ENCODE data around the gene RASGEF1C. TPM values are rescaled to one million over a fixed set of nuclear protein-coding genes. Genes with fewer than 3 reads are reported as not detected.

Gene RASGEF1C
- polyA plus RNA-seq, 3 donors: not detected

GRCh38 chr5:180114304-180115003 lies 94.6 kb downstream of the RASGEF1C start:
- Mint-ChIP-seq H3K4me3 (no peak overlapping the region), H3K36me3 (no peaks in the 10 kb centered on the region), H3K4me1 (peaks cover 6% of the 10 kb centered on the region), H3K9me3 (no peaks in the 10 kb centered on the region), H3K27me3 (ENCODE audit: low read depth in 3 of 3) (peaks cover 0 to 2% (median 0%) of the 10 kb centered on the region in 3 donors), H3K27ac (no peak overlapping the region)
- Histone ChIP-seq H3K27me3 (ENCODE audit: control insufficient read depth in 2 of 2, insufficient read depth in 2 of 2, low read length in 2 of 2) (no peaks in the 10 kb centered on the region), H4K20me1 (ENCODE audit: insufficient read depth, low read length) (no peaks in the 10 kb centered on the region), H3K9me3 (replicated peaks in 1 of 2; ENCODE audit: control insufficient read depth in 1 of 2, insufficient read depth in 1 of 2, low read length in 2 of 2) (no peaks in the 10 kb centered on the region), H3K79me2 (ENCODE audit: insufficient read depth, low read length) (no peaks in the 10 kb centered on the region), H3K4me1 (ENCODE audit: control insufficient read depth in 1 of 2, insufficient read depth in 2 of 2, low read length in 2 of 2) (no peaks in the 10 kb centered on the region), H3K4me3 (replicated peaks in 1 of 3; ENCODE audit: low read depth in 2 of 3, low read length in 3 of 3) (no peak overlapping the region), H3K4me2 (replicated peaks; ENCODE audit: extremely low read depth, low read length, poor library complexity, severe bottlenecking) (no peak overlapping the region), H3K36me3 (replicated peaks in 1 of 2; ENCODE audit: control insufficient read depth in 1 of 2, insufficient read depth in 2 of 2, low read length in 2 of 2) (no peaks in the 10 kb centered on the region), H2AFZ (ENCODE audit: insufficient read depth, low read depth, low read length, poor library complexity, severe bottlenecking) (no peak overlapping the region), H3K27ac (ENCODE audit: low read depth in 1 of 2, low read length in 2 of 2) (no peak overlapping the region), H3K9ac (ENCODE audit: insufficient read depth, low read length, poor library complexity, severe bottlenecking) (no peak overlapping the region)
- intact Hi-C loops (cut with micrococcal nuclease): no loop called here
- WGBS (ENCODE audit: insufficient coverage): 92% methylated on average over 17 of the region's 23 CpGs
- DNase-seq: no peak
- TF ChIP-seq, protein P1, sequence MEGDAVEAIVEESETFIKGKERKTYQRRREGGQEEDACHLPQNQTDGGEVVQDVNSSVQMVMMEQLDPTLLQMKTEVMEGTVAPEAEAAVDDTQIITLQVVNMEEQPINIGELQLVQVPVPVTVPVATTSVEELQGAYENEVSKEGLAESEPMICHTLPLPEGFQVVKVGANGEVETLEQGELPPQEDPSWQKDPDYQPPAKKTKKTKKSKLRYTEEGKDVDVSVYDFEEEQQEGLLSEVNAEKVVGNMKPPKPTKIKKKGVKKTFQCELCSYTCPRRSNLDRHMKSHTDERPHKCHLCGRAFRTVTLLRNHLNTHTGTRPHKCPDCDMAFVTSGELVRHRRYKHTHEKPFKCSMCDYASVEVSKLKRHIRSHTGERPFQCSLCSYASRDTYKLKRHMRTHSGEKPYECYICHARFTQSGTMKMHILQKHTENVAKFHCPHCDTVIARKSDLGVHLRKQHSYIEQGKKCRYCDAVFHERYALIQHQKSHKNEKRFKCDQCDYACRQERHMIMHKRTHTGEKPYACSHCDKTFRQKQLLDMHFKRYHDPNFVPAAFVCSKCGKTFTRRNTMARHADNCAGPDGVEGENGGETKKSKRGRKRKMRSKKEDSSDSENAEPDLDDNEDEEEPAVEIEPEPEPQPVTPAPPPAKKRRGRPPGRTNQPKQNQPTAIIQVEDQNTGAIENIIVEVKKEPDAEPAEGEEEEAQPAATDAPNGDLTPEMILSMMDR (IDR thresholded peaks at IDR 0.05): no peak

DNA sequence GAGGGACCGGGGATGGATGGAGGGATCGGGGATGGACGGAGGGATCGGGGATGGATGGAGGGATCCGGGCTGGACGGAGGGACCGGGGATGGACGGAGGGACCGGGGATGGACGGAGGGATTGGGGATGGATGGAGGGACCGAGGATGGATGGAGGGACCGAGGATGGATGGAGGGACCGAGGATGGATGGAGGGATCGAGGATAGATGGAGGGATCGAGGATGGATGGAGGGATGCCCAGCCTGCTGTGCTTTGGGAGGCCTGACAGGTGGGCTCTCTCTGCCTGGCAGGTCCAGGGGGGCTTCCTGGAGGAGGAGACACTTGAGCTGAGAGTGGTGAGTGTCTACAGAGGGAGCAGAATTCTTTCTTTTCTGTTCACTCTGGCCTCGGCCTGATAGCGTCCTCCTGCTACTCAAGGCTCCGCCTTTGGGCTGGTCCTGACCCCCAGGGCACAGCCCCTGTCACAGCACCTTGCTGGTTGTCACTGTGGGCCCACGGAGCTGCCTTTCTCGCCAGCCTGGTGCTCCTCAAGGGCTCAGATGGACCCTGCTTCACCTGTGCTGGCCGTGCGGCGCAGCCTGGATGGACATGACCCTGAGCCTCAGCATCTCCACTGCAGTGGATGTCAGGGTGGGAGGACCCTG lies 95.2 kb downstream of the RASGEF1C start:
- no peak overlapping the region for H3K27ac Mint-ChIP-seq
- no peak overlapping the region for H3K27ac ChIP-seq (ENCODE audit: low read depth in 1 of 2, low read length in 2 of 2)

More for the DNA sequence above, 95.2 kb downstream of the RASGEF1C start:
- H3K4me1 Mint-ChIP-seq: peaks cover 6% of the 10 kb centered on the region
- no peaks in the 10 kb centered on the region for H3K9me3 Mint-ChIP-seq
- 97% methylated on average over 23 of the region's 23 CpGs for WGBS (ENCODE audit: insufficient coverage)
- Histone ChIP-seq H3K27me3 (ENCODE audit: control insufficient read depth in 2 of 2, insufficient read depth in 2 of 2, low read length in 2 of 2) (no peaks in the 10 kb centered on the region), H3K4me1 (ENCODE audit: control insufficient read depth in 1 of 2, insufficient read depth in 2 of 2, low read length in 2 of 2) (no peaks in the 10 kb centered on the region), H2AFZ (ENCODE audit: insufficient read depth, low read depth, low read length, poor library complexity, severe bottlenecking) (no peak overlapping the region), H4K20me1 (ENCODE audit: insufficient read depth, low read length) (no peaks in the 10 kb centered on the region), H3K4me2 (replicated peaks; ENCODE audit: extremely low read depth, low read length, poor library complexity, severe bottlenecking) (no peak overlapping the region), H3K9ac (ENCODE audit: insufficient read depth, low read length, poor library complexity, severe bottlenecking) (no peak overlapping the region), H3K9me3 (replicated peaks in 1 of 2; ENCODE audit: control insufficient read depth in 1 of 2, insufficient read depth in 1 of 2, low read length in 2 of 2) (no peaks in the 10 kb centered on the region), H3K4me3 (replicated peaks in 1 of 3; ENCODE audit: low read depth in 2 of 3, low read length in 3 of 3) (no peak overlapping the region), H3K36me3 (replicated peaks in 1 of 2; ENCODE audit: control insufficient read depth in 1 of 2, insufficient read depth in 2 of 2, low read length in 2 of 2) (no peaks in the 10 kb centered on the region), H3K79me2 (ENCODE audit: insufficient read depth, low read length) (no peaks in the 10 kb centered on the region)
- TF ChIP-seq, protein P1 (IDR thresholded peaks at IDR 0.05): no peak
- intact Hi-C loops (cut with micrococcal nuclease): no loop called here
- H3K4me3 Mint-ChIP-seq: no peak overlapping the region
- H3K36me3 Mint-ChIP-seq: no peaks in the 10 kb centered on the region
- DNase-seq: no peak
- peaks cover 0 to 2% (median 0%) of the 10 kb centered on the region in 3 donors for H3K27me3 Mint-ChIP-seq (ENCODE audit: low read depth in 3 of 3)
